ENCODE measurements around the gene EDC3.
"Not testable (repeated sequence)": the region's sequence is repeated elsewhere in the genome, so short reads cannot be mapped to it uniquely, and the experiment has no call there.

Gene EDC3

GRCh38 chr15:74608786-74609185 lies 87.0 kb downstream of the EDC3 start:
- peak; percentile 58 for DNase-seq

GRCh38 chr15:74605795-74606150 lies 90.1 kb downstream of the EDC3 start:
- no peak for DNase-seq

- peak; percentile 97 for DNase-seq
Observed at GRCh38 chr15:74604983-74605794, 90.6 kb downstream of the EDC3 start.

GRCh38 chr15:74603789-74604705 lies 91.8 kb downstream of the EDC3 start:
- DNase-seq, result no peak

- DNase-seq, result no peak
Observed at GRCh38 chr15:74603026-74603788, 92.6 kb downstream of the EDC3 start.

GRCh38 chr15:74599156-74599555 lies 96.7 kb downstream of the EDC3 start:
- no peak for DNase-seq

- DNase-seq, result peak; percentile 65
Observed at GRCh38 chr15:74598126-74598842, 97.5 kb downstream of the EDC3 start.

GRCh38 chr15:74597146-74597705 lies 98.6 kb downstream of the EDC3 start:
- not testable (repeated sequence) for DNase-seq

GRCh38 chr15:74596736-74597135 lies 99.1 kb downstream of the EDC3 start:
- DNase-seq, result not testable (repeated sequence)

GRCh38 chr15:74595271-74595670 lies 100.6 kb downstream of the EDC3 start:
- no peak for DNase-seq

GRCh38 chr15:74594455-74594854 lies 101.4 kb downstream of the EDC3 start:
- DNase-seq, result no peak

- no peak for DNase-seq
Observed at GRCh38 chr15:74593122-74593521, 102.7 kb downstream of the EDC3 start.

GRCh38 chr15:74592222-74592621 lies 103.6 kb downstream of the EDC3 start:
- no peak for DNase-seq

- no peak for DNase-seq
Observed at GRCh38 chr15:74589826-74590225, 106.0 kb downstream of the EDC3 start.

- no peak for DNase-seq
Observed at GRCh38 chr15:74585857-74586256, 110.0 kb downstream of the EDC3 start.

GRCh38 chr15:74585191-74585590 lies 110.6 kb downstream of the EDC3 start:
- no peak for DNase-seq

GRCh38 chr15:74584779-74585178 lies 111.0 kb downstream of the EDC3 start:
- no peak for DNase-seq

GRCh38 chr15:74584204-74584603 lies 111.6 kb downstream of the EDC3 start:
- no peak for DNase-seq

Measured in COR-L47 (cell line).